Upper lobe of right lung (tissue), 1 donor: ENCODE results near the gene RHOBTB3. TPM values are rescaled to one million over a fixed set of nuclear protein-coding genes. Genes with fewer than 3 reads are reported as not detected.
A peak's percentile ranks its signal among the peaks of the same experiment; 100 is the strongest.

Source experiments
- ATAC-seq: fragments of 200-7000 bp; cut with Tn5 transposase; one replicate; pipeline ENCODE4 v1.9.1; 2020; ENCODE audit warnings: mild to moderate bottlenecking, moderate library complexity
- DNase-seq: peaks from one replicate; pipeline ENCODE4 v3.0.0-alpha.2; 2020
- H3K27ac ChIP-seq: fragments of 200-600 bp; one replicate; pipeline ENCODE4 v1.8.0; 2022
- H3K27me3 ChIP-seq: fragments of 200-600 bp; one replicate; pipeline ENCODE4 v1.8.0; 2022; ENCODE audit warnings: mild to moderate bottlenecking
- H3K36me3 ChIP-seq: fragments of 200-600 bp; one replicate; pipeline ENCODE4 v1.8.0; 2022
- H3K4me1 ChIP-seq: fragments of 200-600 bp; one replicate; pipeline ENCODE4 v1.8.0; 2022
- H3K4me3 ChIP-seq: fragments of 200-600 bp; one replicate; pipeline ENCODE4 v1.8.0; 2022; ENCODE audit warnings: mild to moderate bottlenecking
- H3K9me3 ChIP-seq: fragments of 200-600 bp; one replicate; pipeline ENCODE4 v1.8.0; 2022
- CTCF ChIP-seq: fragments of 200-600 bp; IDR thresholded peaks from one replicate; pipeline ENCODE4 v1.8.0; 2022; ENCODE audit warnings: antibody characterized with exemption
- intact Hi-C: fragments of 100-400 bp; cut with DNase I; formaldehyde crosslinking; loops from one replicate; pipeline ENCODE4 v1.11.0; 2022
- total RNA-seq: library from RNA; stranded (reverse); fragmentation: NEBNext Ultra II Directional; extraction: Animal tissue kit (Norgen Biotek cat#: 25700); gene quantifications from one replicate; pipeline ENCODE4 v1.2.1, GENCODE V29; 2021
- donor health status: DM: no; HTN: yes; CAD: no; lungs with severe emphysema.

RHOBTB3 gene
- total RNA-seq, 1 donor from 2014 or later, result 54.2 TPM

GRCh38 chr5:95718738-95719137 is 12.4 kb upstream of the RHOBTB3 start:
- no peak for TF ChIP-seq CTCF
- intact Hi-C loops, result no loop called here
- H3K4me1 ChIP-seq, result no peaks in the 10 kb centered on the region
- ATAC-seq, result no peak
- no peaks in the 10 kb centered on the region for H3K36me3 ChIP-seq
- H3K27ac ChIP-seq, result no peak overlapping the region
- H3K9me3 ChIP-seq, result no peaks in the 10 kb centered on the region
- no peak for DNase-seq
- H3K4me3 ChIP-seq, result no peak overlapping the region
- no peaks in the 10 kb centered on the region for H3K27me3 ChIP-seq

DNA sequence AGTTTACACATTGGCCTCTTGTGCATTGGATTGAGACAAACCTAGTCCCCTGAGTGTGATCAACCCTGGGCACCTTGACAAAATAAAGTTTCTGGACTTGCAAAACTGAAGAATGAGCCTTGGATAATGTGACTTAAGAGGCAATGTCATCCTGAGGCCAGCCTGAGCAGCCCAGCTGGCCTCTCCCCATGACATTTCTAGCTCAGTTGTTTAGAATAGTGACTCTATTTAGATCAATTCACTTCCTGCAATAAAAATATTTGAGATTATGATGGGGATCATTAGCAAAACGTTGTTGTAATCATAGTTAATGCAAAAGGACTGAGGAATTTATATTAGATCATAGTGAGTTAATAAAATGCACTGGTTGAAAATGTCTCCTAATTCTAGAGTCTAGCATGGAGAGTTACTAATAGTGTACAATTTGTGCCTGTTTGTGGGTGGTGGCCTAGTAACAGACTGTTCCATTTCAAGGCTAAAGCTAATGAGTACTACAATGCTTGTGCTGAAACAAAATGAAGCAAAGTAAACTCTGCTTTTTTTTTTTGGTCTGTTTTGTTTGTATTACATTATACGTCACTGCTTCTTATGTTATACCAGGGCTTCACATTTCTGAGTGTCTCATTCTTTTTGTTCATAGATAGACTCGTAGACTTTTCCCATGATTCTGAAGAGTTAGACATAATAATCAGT is 10.9 kb upstream of the RHOBTB3 start:
- no peaks in the 10 kb centered on the region for H3K4me1 ChIP-seq
- H3K27ac ChIP-seq, result no peak overlapping the region
- no peak for TF ChIP-seq CTCF
- no peak for DNase-seq
- H3K36me3 ChIP-seq, result no peaks in the 10 kb centered on the region
- H3K4me3 ChIP-seq, result no peak overlapping the region
- intact Hi-C loops, result no loop called here
- no peaks in the 10 kb centered on the region for H3K27me3 ChIP-seq
- no peaks in the 10 kb centered on the region for H3K9me3 ChIP-seq
- ATAC-seq, result peak; percentile 71

GRCh38 chr5:95721582-95722295 is 9.4 kb upstream of the RHOBTB3 start:
- Histone ChIP-seq H3K27me3 (no peaks in the 10 kb centered on the region), H3K36me3 (no peaks in the 10 kb centered on the region), H3K27ac (no peak overlapping the region), H3K9me3 (no peaks in the 10 kb centered on the region), H3K4me1 (no peaks in the 10 kb centered on the region), H3K4me3 (no peak overlapping the region)
- intact Hi-C loops, result no loop called here
- DNase-seq (no peak), ATAC-seq (no peak)
- no peak for TF ChIP-seq CTCF

DNA sequence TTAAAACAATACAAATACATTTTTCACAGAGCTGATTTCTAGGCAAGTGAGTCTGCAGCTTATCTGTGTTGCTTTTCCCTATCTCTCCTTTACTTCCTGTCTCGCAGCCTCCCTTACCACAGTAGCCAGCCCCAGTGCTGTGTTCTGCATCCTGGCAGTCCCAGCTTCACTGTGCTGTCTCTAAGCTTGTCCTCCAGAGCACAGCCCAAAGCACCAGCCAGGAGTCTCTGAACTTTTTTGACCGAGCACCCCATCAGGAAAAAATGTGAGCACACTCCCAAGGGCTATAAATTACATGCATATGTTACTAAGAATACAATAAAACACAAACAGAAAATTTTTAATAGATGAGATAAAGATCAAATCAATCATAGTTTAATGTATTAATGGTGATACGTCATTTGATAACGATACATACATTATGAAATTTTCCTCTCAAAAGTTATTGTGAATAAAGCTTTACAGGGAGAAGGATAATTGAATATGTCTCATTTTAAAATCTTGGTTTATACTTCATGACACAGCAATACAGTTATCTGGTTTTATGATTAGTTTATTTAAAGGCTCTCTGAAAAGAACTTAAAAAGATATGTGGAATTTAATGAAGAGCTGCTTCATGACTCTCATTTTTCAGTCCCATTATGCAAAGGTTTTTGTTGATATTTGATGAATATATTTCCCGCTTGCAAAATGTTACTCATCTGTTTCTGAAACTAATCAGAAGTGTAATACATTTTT is 7.3 kb upstream of the RHOBTB3 start:
- intact Hi-C loops, result no loop called here
- Histone ChIP-seq H3K27ac (no peak overlapping the region), H3K4me3 (no peak overlapping the region), H3K9me3 (no peaks in the 10 kb centered on the region), H3K36me3 (no peaks in the 10 kb centered on the region), H3K27me3 (no peaks in the 10 kb centered on the region), H3K4me1 (no peaks in the 10 kb centered on the region)
- TF ChIP-seq CTCF, result no peak
- ATAC-seq (peak; percentile 29), DNase-seq (no peak)

DNA sequence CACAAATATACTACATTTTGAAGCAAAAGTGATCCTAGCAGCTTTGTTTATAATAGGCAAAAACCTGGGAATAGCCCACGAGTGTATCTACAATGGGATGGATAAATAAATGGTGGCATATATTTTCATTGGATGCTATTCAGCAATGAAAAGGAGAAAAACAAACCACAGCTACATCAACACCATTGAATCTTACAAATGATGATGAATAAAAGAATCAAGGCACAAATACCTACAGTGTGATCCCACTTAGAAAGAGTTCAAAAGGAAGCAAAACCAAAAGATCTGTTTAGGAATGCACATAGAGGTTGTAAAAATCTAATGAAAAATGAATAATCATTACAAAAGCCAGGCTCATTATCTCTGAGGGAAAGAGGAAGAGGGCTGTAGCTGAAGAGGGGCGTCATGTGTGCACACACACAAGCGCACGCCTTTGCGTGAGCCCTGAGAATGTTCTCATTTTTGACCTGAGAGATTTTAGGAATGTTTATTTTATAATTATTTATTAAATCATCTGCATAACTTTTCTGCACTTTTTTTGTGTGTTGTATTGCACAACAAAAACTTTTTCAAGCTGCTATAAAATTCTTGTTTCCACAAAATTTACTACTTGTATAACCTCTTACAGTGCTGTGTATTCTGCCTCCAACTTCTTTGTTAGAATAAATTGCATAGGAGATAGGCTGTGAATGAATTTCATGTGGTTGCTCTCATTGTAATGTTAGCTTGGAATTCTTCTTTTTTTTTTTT is 5.9 kb upstream of the RHOBTB3 start:
- intact Hi-C loops, result no loop called here

More for the DNA sequence above, 5.9 kb upstream of the RHOBTB3 start:
- no peak for DNase-seq
- H3K27me3 ChIP-seq, result no peaks in the 10 kb centered on the region
- H3K27ac ChIP-seq, result no peak overlapping the region
- H3K4me3 ChIP-seq, result no peak overlapping the region
- ATAC-seq, result no peak
- peaks cover 1% of the 10 kb centered on the region for H3K4me1 ChIP-seq
- no peaks in the 10 kb centered on the region for H3K9me3 ChIP-seq
- H3K36me3 ChIP-seq, result no peaks in the 10 kb centered on the region
- no peak for TF ChIP-seq CTCF
